ENCODE measurements around the gene APPBP2. TPM values are rescaled to one million over a fixed set of nuclear protein-coding genes. Genes with fewer than 3 reads are reported as not detected.

Gene APPBP2
- polyA plus RNA-seq, 1 donor: 31.3 TPM

DNA sequence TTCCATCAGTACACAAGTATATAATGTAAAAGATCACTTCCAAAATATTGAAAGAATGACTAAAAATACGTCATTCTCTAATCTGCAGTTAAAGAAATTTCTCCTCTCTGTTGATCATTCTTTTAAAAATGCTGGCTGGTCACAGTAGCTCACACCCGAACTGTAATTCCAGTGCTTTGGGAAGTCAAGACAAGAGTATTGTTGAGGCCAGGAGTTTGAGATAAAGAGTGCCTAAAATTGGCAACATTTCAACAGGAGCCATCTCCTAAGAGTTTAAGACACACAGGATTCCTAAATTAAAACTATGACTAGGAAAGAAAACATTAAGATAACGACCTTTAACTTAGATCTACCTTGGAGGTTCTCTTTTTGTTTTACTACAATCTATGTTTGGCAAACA is 129.6 kb downstream of the APPBP2 start:
- no peak for DNase-seq (ENCODE audit: low read depth)

DNA sequence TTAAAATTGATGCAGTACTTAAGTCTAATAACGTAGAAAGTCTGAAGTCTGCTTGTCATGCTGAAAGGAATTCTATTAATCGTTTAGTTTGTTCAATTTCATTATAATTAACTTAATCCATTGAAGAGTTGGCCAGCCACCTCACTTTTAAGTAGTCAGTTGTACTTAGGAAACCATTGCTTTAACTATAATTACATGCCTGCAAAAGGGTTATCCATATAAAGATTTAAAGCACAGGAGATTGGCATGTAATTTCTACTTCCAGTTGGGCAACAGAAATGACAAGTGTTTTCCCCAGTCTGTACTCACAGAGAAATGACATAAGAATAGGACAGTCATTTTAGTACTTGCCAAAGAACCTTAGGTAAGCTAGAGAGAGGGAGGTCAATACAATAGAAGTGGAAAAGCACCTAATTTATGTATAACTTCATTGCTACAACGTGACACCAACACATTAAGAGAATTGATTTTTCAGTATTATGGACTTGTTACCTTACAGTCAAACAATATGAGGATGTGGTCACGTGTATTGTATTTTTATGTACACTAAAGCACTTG is 130.5 kb downstream of the APPBP2 start:
- no peak for DNase-seq (ENCODE audit: low read depth)

GRCh38 chr17:60393840-60394723 is 132.0 kb downstream of the APPBP2 start:
- no peak for DNase-seq (ENCODE audit: low read depth)

Other genes starting within 250 kb of the APPBP2 start
- 22.7 TPM for gene USP32, start 134.1 kb downstream of the APPBP2 start, polyA plus RNA-seq (ENCODE audit: insufficient read length)
- gene CHCT1, start 103.8 kb downstream of the APPBP2 start, polyA plus RNA-seq (ENCODE audit: insufficient read length): not detected
- gene PPM1D, start 74.0 kb upstream of the APPBP2 start, polyA plus RNA-seq (ENCODE audit: insufficient read length): 8.9 TPM
- gene BCAS3, start 151.6 kb upstream of the APPBP2 start, polyA plus RNA-seq (ENCODE audit: insufficient read length): 10.1 TPM